Choroid plexus epithelial cell (primary cell): ENCODE measurements around the gene C17orf67.

Experiments
- DNase-seq: peaks from one replicate; pipeline ENCODE4 v3.0.0-alpha.2; 2010; ENCODE audit warnings: low read depth
- H3K4me3 ChIP-seq: 2 replicates; pipeline ENCODE4 v1.5.1; 2011; ENCODE audit warnings: low read depth, mild to moderate bottlenecking, control low read depth, low read length, moderate library complexity
- CTCF ChIP-seq: conservative IDR thresholded peaks from 2 replicates; pipeline ENCODE4 v1.5.1; 2011; ENCODE audit warnings: low read depth, mild to moderate bottlenecking, control low read depth, inconsistent platforms, low read length, moderate library complexity

Gene C17orf67

GRCh38 chr17:56851008-56851407 is 17.3 kb upstream of the C17orf67 start:
- H3K4me3 ChIP-seq = no peak overlapping the region
- no peak for TF ChIP-seq CTCF
- no peak for DNase-seq

- no peak for TF ChIP-seq CTCF
- no peak overlapping the region for H3K4me3 ChIP-seq
- no peak for DNase-seq
These were observed 16.9 kb upstream of the C17orf67 start for GRCh38 chr17:56850591-56850990.

GRCh38 chr17:56849131-56849530 is 15.4 kb upstream of the C17orf67 start:
- no peak for DNase-seq
- no peak for TF ChIP-seq CTCF
- no peak overlapping the region for H3K4me3 ChIP-seq

- DNase-seq = no peak
- no peak overlapping the region for H3K4me3 ChIP-seq
- TF ChIP-seq CTCF = no peak
These were observed 13.4 kb upstream of the C17orf67 start for GRCh38 chr17:56847106-56847505.

- TF ChIP-seq CTCF = no peak
- H3K4me3 ChIP-seq = no peak overlapping the region
- DNase-seq = no peak
These were observed 12.2 kb upstream of the C17orf67 start for GRCh38 chr17:56845934-56846333.

GRCh38 chr17:56842577-56842976 is 8.9 kb upstream of the C17orf67 start:
- no peak for DNase-seq
- H3K4me3 ChIP-seq = no peak overlapping the region
- no peak for TF ChIP-seq CTCF

- no peak overlapping the region for H3K4me3 ChIP-seq
- TF ChIP-seq CTCF = no peak
- no peak for DNase-seq
These were observed 5.0 kb upstream of the C17orf67 start for GRCh38 chr17:56838687-56839086.
